ENCODE measurements around the gene FXYD6.

The FXYD6 gene

DNA sequence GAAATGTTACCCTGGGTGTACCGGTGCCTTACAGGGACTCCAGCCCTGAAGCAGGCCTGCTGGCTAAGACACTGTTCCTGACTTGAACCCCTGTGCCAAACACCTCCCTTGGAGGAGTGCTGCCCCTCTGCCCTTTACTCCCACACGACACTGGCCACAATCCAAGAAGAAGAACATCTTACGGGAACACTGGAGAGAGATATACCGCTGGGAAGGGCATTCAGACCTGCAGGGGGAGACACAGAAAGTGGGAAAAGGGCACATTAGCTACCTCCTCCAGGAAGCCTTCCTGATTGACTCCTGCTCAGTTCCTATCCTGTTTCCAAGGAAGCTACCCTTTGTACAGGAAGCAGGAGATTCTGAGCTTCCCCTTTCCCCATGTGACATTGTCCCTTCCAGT lies 34.1 kb upstream of the FXYD6 start:
- DNase-seq (ENCODE audit: low spot score), result no peak

DNA sequence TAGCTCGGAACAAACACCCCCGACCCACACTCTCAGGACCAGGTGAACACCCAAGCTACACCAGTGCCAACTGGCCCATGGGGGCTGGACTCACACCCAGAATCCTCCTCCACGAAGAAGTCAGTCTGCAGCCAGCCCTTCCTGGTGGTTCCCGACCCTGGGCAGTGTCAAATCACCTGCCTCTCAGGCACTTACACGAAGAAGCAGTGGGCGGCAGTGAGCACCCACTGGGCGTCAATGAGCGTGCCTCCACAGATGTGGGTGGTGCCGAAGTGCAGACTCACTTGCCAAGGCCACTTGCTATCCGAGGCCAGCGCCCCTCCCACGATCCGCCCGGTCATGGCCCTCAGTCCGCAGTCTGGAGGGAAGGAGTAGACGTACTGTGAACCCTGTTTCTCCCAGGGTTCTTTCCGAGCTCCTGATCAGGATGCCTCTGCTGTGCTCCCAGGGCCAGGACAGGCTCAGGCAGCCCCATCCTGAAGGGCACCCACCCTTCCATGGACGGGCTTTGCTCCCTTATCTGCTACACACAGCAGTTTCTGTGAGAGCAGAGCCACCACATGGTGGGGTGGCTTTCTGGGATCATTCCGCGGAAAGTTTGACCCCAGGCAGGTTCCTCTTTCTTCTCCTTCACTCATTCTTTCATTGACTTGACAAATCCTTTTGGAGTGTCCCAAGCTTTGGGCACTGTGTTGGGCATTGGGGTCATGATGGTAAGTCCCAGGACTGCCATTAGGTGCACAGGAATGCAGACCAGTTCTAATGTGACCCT lies 33.3 kb upstream of the FXYD6 start:
- DNase-seq (ENCODE audit: low spot score), result no peak

DNA sequence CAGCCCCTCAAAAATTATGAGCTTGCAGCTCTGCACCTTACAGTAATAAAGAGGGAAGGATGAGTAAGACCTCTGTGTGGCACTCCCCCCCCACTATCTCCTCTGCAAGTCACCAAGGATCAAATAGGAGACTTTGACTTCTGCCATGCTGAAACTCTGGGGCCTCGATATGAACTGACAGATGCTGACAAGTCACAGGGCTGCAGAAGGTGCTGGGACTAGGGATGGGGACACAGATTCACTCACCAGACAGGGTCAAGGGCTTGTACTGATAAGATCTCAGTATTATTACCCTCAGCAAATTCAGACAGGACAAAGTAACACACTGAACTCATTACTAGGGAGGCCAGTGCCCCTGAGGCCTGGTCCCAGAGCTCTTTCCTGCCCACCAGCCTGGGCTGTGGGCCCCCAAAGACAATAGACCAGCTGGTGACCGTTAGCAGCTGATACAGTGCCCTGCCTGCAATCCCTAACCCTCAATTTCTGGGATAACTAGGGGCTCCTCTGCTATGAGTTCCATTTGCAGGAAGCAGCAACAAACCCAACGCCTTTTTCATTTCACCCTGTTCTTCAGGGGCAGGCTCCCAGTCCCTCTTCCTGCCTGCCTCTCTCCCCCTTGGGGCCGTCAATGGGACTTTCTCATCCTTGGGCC lies 32.6 kb upstream of the FXYD6 start:
- no peak for DNase-seq (ENCODE audit: low spot score)

DNA sequence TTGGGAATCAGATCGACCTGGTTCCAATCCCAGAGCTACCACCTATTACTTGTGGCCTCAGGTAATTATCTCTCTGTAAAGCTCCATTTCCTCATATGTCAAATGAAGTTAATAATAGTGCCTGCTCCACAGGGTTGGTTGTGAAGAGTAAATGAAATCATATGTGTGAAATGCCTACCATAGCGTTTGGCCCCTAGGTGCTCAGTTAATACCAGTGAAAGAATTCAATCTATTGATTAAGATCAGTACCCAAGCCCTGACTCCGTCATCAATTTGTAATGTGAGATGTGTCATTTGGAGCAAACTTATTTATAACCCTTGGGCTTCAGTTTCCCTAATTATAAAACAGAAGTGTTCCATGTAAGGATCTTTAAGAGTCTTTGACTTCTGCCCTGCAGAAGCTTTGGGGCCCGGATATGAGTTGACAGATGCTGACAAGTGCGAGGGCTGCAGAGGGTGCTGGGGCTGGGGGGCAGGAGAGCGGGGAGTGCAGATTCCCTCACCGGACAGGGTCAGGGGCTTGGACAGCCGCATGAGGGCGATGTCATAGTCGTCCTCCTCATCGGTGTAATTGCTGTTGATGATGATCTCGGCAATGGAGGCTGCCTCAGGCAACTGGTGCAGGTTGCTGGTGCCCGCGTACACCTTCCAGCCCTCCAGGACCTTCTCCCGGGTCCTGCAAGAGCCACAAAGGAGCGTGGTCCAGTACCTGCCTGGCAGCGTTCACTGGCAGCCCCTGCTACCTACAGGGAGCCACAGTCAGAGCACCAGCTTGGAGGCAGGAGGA lies 31.8 kb upstream of the FXYD6 start:
- no peak for DNase-seq (ENCODE audit: low spot score)

DNA sequence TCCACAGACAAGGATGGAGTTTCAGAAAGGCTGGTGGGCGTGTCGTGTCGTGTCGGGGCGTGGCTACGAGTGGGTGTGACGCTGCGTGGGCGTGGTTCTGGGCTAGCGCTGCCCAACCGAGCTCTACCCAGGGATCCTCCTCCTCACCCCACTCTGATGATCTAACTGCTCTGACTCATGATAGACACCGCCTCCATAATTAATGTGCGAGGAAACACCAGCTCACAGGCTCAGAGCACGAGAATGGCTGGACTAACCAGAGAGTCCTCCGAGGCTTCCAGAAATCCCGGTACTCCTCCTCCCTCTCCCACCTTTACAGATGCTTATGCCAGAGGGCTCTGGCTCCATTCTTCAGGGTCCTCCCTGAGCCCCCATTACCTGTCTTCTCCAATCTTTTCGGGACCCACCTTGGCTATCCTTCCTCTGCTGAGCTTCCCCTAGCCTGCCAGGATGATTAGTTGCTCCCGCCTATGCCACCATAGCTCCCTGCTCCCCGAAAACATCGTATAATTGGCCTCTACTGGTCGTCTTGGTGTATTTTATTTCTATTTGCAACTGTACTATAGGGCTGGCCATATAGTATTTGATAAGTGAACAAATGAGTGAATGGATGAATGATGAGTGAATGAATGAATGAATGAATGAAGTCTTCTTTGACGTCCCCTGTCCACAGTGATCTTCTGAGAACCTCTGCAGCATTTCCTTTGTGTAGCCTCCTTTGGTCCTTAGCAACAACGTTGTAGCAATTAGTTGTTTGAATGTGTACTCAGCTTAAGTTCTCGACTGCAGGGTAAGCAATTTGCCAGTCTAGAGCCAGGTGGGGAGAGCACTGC lies 31.0 kb upstream of the FXYD6 start:
- peak; percentile 77 for DNase-seq (ENCODE audit: low spot score)

DNA sequence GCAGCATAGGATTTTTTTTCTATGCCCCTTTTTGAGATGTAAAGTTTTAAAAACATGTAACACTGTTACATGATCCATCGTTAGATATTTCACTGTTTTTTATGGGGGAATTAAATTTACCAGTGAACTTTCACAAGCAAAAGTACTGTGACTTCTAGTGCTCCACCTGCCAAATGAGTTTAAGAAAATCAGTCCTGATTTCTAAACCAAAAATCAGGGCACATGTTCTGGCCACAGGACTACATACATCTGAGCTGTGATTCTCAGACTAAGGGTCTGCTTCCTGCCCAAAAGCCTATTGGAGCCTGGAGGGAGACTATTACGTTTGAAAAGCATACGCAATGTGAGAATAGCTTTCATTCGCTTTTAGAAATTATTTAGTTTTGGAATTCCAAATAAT lies 30.3 kb upstream of the FXYD6 start:
- DNase-seq (ENCODE audit: low spot score), result no peak

DNA sequence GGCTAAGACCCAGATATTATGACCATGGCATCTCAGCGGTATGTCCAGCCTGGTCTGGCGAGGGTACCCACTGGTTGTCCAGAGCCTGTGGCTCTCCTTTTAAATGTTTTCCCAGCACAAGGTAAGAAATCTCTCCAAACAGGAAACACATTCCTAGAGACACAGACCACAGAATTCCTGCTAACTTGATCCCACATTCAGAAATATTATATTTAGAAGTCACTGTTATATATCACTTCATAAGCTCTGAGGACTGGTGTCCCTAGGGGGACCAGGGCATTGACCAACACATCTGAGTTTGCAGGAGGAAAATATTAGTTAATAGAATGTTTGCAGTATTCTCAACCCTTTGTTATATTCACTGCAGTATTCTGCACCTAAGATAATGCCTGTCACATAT lies 29.7 kb upstream of the FXYD6 start:
- no peak for DNase-seq (ENCODE audit: low spot score)

DNA sequence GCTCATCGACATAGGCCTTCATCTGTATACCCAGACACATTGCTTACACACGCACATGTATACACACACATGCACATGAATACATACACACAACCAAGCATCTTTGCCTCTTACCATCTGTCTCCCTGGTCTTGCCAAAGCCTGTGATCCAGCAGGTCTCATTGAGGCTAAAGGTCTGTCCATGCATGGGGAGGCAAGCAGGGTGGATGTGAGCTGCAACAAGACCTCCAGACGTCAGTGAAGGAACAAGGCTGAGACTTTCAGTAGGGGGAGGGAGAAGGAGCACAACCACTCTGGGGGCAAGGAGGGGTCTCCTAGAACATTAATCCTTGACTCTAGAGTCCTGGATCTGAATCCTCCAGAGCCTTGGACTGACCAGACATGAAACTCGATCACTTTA lies 29.1 kb upstream of the FXYD6 start:
- DNase-seq (ENCODE audit: low spot score), result no peak

DNA sequence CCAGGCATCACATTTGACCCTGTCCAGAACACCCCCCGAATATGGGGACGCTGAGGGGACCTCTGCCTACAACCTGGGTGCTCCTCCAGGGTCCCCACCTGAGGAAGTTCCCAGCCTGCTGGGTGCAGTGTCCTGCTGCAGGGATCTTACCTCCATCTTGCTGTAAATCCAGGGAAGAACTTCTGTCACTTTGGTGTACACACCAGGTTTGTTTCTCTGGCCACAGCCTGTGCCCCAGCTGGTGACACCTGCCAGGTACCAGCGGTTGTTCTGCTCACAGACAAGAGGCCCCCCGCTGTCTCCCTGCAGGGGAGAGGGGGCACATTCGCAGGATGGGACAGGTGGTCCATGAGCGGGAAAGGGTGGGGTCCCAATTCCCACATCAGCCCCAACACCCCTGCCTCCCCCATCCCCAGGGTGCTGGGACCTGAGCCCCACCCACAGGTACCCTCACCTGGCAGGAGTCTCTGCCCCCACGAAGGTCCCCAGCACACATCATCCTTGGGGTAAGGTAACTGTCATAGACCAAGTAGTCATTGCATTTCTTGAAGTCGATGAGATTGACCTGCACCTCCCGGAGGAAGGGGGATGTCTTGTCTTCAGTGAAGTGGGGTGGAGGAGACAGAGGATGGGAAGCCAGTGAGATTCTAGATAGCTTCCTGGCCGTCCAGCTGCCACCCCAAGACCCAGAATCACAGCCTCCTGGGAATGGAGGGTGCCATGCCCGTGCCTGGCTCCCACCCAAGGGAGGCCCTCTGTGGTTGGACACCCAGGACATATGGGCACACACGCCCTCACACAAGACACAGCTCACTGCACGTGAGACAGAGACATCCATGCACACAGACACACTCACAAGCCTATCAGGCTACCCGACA lies 27.3 kb upstream of the FXYD6 start:
- no peak for DNase-seq (ENCODE audit: low spot score)

DNA sequence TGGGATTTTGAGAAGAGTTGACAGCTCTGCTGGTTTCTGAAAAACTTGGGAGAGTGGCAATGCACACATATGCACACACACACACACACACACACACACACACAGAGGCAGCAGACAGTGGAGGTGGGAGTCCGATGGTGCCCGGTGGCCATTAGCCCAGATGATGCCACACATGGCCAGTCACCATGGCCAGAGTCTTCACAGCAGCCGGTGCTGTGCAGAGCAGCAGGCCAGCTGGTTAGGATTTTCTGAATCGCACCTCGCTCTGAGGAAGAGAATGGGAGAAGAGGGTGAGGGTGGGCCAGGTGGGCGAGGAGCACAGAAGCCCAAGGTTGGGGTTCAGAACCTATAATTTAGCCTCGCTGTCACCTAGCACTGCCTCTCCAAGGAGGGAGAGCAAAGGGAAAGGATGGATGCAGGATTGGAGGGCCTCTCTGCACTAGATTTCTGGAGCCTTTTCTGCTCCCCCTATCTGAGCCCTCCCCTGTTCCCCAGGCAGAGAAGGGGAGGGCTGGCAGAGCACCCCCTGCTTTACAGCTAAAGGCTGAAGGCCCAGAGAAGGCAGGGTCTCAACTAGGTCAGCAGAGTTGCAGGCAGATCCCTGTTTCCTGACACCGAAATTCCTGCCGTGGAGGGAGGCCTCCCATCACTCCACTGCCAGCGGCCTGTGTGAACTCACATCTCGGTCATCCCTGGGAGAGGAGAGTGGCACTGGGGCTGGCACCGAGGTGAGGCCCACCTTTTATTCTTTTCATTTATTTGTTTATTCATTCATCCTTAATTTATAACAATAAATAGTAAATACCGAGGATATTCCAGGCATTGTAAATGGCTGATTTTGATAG lies 25.8 kb upstream of the FXYD6 start:
- no peak for DNase-seq (ENCODE audit: low spot score)

DNA sequence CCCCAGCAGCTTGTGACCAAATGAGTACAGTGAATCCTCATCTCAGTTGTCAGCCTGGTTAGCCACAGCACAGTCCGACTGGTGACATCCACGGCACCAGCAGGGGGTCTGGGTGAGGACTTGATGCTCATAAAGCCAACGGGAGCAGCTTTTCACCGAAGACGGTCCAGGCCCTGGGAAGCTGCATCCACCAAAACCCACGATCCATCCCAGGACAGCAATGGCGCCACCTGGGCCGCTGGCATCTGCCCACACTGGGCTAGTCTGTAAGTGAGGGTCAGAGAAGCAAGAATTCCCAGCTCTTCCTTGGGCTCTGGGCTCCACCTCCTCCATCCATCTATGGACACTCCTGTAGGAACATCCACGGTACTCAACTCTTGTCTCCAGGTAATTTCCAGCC lies 25.1 kb upstream of the FXYD6 start:
- DNase-seq (ENCODE audit: low spot score), result no peak

DNA sequence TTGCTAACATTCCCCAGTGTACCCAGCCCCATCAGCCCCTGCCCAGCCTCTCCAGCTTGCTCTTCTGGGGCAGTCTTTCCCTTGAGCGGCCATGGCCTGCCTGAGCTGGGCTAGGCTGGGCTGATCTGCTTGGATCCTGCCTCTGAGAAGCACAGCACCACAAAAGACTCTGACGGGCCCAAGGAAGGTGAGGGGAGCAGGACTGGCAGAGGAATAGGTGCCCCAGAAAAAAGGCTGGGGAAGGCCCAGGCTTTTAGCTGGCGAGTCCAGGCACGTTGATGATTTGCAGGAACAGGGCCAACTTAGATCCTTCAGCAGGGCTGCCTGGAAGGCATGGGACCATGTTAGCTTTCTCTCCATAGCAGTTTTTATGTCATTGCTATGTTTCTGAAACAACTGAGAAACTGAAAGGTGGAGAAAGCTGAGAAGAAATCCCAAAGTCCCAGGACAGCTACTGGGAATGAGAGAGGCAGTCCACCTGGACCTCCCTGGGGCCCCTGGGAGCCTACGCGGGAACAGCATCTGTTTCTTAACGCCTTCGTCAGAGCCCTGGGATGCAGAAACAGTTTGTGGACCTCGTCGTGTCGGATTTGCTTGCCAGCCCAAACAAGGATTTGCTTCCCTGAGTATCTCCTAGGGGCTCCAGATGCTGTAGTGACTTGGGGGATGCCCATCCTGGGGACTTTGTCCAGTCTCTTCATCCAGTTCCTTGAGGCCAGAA lies 24.4 kb upstream of the FXYD6 start:
- DNase-seq (ENCODE audit: low spot score), result no peak

DNA sequence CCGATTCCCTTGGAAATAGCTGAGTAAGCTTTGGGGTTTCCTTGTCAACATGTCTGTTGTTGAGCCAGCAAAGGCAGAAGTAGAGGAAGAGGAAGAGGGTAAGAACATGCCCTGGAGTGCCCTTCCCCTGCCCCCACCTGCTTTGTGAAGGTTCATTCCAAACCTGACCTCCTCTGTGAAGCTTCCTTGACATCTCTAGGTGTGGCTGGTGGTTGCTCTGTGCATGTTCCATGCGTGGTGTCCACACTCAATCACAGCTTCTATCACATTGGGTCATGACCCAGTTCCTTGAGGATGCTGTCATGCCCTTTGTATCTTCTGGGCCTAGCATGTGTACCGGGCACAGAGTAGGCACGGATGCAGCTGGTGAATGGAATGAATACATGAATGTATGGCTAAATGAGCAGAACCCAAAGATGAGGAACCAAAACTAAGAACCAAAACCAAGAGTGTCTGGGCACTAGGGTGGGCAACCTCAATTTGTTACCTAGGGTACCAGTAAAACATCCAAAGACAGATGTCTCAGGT lies 23.7 kb upstream of the FXYD6 start:
- no peak for DNase-seq (ENCODE audit: low spot score)

DNA sequence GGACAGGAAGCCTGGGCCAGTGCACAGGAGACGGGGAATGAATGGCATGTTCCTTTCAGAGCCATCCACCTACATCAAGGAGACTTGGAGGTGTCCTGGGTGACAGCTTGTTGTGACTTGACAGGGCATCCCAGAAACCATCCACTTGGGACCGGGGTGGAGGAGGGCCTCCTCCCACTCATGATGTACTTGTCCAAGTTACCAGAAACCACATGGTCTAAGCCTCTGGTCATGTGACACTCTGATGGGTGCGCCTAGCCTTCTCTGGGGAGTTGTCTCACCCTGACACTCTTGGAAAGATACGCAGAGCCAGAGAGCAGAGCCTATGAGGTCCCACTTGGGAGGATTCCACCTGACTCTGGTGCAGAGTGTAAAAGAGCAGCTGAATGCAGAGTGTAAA lies 21.6 kb upstream of the FXYD6 start:
- no peak for DNase-seq (ENCODE audit: low spot score)

DNA sequence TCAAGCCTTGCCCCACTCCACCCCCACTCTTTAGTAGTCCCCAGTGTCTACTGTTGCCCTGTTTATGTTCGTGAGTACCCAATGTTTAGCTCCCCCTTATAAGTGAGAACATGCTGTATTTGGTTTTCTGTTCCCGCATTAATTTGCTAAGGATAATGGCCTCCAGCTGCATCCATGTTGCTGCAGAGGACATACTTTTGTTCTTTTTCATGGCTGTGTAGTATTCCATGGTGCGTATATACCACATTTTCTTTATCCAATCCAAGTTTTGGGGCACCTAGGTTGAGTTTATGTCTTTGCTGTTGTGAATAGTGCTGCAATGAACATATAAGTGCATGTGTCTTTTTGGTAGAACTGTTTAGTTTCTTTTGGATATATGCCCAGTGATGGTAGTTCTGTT lies 16.2 kb upstream of the FXYD6 start:
- no peak for DNase-seq (ENCODE audit: low spot score)

DNA sequence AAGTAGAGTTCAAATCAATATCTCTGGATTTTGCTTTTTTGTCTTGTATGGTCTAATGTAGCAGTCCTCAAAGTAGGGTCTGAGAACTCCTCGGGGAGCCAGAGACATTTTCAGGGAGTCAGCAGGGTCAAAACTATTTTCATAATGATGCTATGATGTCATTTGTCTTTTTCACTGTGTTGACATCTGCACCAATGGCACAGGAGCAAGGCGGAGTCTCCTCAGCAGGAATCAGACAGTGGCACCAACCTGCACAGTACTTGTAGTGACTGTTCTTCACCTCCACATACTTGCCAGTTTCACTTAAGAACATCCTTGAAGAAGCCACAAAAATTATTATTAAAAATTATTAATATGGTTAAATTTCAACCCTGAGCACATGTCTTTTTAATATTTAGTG lies 14.9 kb upstream of the FXYD6 start:
- no peak for DNase-seq (ENCODE audit: low spot score)

DNA sequence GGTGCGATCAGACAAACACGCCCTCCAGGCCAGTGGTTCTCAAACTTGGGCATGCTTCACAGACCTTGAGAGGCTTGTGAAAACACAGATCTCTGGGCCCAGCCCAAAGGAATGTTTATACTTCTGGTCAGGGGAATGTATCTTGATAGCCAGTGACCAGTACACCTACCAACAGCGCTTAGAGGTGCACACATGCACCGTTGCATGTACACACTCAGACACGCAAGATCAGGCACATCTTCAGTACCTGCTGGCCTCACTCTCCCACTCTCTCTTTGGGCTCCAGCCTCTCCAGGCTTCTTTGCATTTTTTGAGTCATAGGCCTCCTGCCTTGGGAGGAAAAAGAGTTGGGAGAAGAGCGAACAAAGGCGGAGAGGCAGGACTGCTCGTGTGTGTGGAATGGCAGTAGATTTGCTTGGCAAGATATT lies 11.7 kb upstream of the FXYD6 start:
- no peak for DNase-seq (ENCODE audit: low spot score)

DNA sequence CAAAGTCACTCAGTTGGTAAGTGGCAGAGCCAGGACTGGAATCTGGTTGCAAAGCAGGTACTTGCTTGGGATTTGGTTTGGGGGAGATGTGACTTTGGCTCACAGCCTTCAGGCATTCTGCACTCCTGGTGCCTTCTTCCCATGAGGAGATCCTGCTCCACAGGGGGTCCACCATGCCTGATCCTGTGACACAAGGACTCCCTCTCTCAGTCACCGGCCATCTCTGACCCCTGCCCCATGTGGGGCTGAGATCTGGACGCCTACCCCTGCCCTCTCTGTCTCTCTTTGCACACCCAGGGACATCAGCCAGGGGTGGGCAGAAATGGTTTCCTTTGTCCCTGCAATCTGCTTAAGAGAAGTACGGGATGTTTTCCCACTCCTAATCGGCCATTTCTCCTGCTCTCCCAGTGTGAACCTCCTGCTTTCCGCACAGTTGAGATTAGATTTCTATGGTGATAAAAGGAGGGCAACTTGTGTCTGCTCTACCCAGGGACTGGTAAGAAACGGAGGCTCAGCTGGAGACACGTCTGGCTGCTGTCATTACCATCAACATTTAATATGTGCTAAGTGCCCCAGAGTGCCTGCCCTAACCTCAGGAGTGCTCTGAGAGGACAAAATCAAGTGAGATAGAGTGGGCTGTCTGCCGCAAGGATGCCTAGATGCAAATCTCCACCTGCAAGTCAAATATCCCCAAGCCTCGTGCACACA lies 11.1 kb upstream of the FXYD6 start:
- no peak for DNase-seq (ENCODE audit: low spot score)

DNA sequence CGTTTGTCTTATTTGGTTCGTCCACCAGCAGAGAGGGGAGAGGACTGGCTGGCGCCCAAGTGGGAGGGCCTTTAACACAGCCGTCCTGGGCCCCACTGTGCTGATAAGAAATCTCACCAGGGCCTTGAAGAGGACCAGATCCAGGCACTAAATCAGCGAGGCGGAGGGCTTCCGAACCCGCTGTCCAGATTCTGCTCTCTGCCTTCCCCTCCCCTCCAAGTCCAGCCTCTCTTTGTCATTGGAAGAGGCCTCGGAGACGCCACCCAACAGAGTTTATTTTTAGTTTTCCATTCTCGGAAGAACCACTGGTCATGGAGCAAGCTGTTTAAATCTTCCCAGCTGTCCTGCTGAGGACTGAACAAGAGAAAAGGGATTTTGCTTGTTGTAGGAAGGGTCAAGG lies 9.3 kb upstream of the FXYD6 start:
- DNase-seq (ENCODE audit: low spot score), result no peak

Measured in GM03348 (cell line).